ENCODE results near the gene ALS2. TPM values are rescaled to one million over a fixed set of nuclear protein-coding genes. Genes with fewer than 3 reads are reported as not detected.
A peak's percentile ranks its signal among the peaks of the same experiment; 100 is the strongest.
"Not testable (repeated sequence)": the region's sequence is repeated elsewhere in the genome, so short reads cannot be mapped to it uniquely, and the experiment has no call there.

Gene ALS2
- total and polyA plus RNA-seq, 3 experiments from 2014 or later: 4.1 to 18.0 (median 16.9) TPM

GRCh38 chr2:201678401-201678800 lies 102.3 kb downstream of the ALS2 start:
- Mint-ChIP-seq H3K9me3 (no peaks in the 10 kb centered on the region), H3K36me3 (no peaks in the 10 kb centered on the region), H3K4me3 (no peak overlapping the region), H3K27me3 (peaks cover 9 to 16% of the 10 kb centered on the region in 2 donors), H3K27ac (no peak overlapping the region), H3K4me1 (no peaks in the 10 kb centered on the region)
- Histone ChIP-seq H3K9me3 (ENCODE audit: low read length) (no peaks in the 10 kb centered on the region), H3K36me3 (ENCODE audit: insufficient read depth, low read length) (no peaks in the 10 kb centered on the region), H3K27me3 (ENCODE audit: insufficient read depth, low read length, poor library complexity, severe bottlenecking) (no peaks in the 10 kb centered on the region), H3K4me1 (ENCODE audit: insufficient read depth, low read length) (no peaks in the 10 kb centered on the region), H3K27ac (ENCODE audit: low read depth, low read length) (no peak overlapping the region), H3K4me3 (ENCODE audit: low read length) (no peak overlapping the region)
- DNase-seq: no peak
- CTCF ChIA-PET: no interaction called here
- POLR2A ChIA-PET: no interaction called here

GRCh38 chr2:201675454-201675853 lies 105.3 kb downstream of the ALS2 start:
- H3K4me1 Mint-ChIP-seq: peaks cover 8 to 13% (median 8%) of the 10 kb centered on the region in 3 donors

GRCh38 chr2:201674794-201675193 lies 105.9 kb downstream of the ALS2 start:
- Mint-ChIP-seq H3K4me3 (no peak overlapping the region), H3K27me3 (peaks cover 0 to 3% of the 10 kb centered on the region in 2 donors), H3K36me3 (no peaks in the 10 kb centered on the region), H3K4me1 (peaks cover 8 to 13% (median 8%) of the 10 kb centered on the region in 3 donors), H3K9me3 (peaks cover 0 to 3% (median 0%) of the 10 kb centered on the region in 5 donors), H3K27ac (no peak overlapping the region)
- no peak overlapping the region for H3K4me3 ChIP-seq (ENCODE audit: low read length)
- no peaks in the 10 kb centered on the region for H3K4me1 ChIP-seq (ENCODE audit: insufficient read depth, low read length)
- no peaks in the 10 kb centered on the region for H3K9me3 ChIP-seq (ENCODE audit: low read length)
- H3K36me3 ChIP-seq (ENCODE audit: insufficient read depth, low read length): no peaks in the 10 kb centered on the region
- ChIA-PET CTCF (no interaction called here), POLR2A (no interaction called here)
- no peaks in the 10 kb centered on the region for H3K27me3 ChIP-seq (ENCODE audit: insufficient read depth, low read length, poor library complexity, severe bottlenecking)
- H3K27ac ChIP-seq (ENCODE audit: low read depth, low read length): no peak overlapping the region
- DNase-seq: no peak

More at GRCh38 chr2:201675454-201675853, 105.3 kb downstream of the ALS2 start:
- peaks cover 0 to 3% (median 0%) of the 10 kb centered on the region in 5 donors for H3K9me3 Mint-ChIP-seq
- no peak overlapping the region for H3K4me3 Mint-ChIP-seq
- H3K27me3 ChIP-seq (ENCODE audit: insufficient read depth, low read length, poor library complexity, severe bottlenecking): no peaks in the 10 kb centered on the region
- no peak overlapping the region for H3K27ac Mint-ChIP-seq
- no peaks in the 10 kb centered on the region for H3K36me3 ChIP-seq (ENCODE audit: insufficient read depth, low read length)
- no peaks in the 10 kb centered on the region for H3K36me3 Mint-ChIP-seq
- H3K9me3 ChIP-seq (ENCODE audit: low read length): no peaks in the 10 kb centered on the region
- no peak overlapping the region for H3K27ac ChIP-seq (ENCODE audit: low read depth, low read length)
- ChIA-PET POLR2A (no interaction called here), CTCF (no interaction called here)
- H3K4me3 ChIP-seq (ENCODE audit: low read length): no peak overlapping the region
- no peaks in the 10 kb centered on the region for H3K4me1 ChIP-seq (ENCODE audit: insufficient read depth, low read length)
- peaks cover 0 to 3% of the 10 kb centered on the region in 2 donors for H3K27me3 Mint-ChIP-seq
- no peak for DNase-seq

DNA sequence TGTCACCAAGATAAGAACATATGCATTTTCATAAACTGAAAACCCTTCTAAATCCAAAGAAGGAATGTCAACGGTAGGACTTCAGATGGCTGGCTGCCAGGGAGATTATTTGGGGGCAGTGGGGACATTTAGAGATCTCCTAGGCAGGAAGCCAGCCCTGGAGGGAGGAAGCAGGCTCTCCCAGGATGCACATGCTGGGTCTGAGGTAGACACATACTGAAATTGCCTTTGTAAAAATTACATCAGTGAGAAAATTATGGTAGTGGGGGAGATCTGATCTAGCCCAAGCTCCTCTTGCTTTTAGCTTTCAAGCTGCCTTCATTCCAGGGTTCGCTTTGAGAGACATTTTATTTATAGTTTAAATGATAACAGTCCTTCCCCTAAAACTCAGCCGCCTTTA lies 106.4 kb downstream of the ALS2 start:
- no peaks in the 10 kb centered on the region for H3K9me3 ChIP-seq (ENCODE audit: low read length)
- DNase-seq: no peak
- H3K27me3 ChIP-seq (ENCODE audit: insufficient read depth, low read length, poor library complexity, severe bottlenecking): no peaks in the 10 kb centered on the region
- H3K27ac Mint-ChIP-seq: peak overlapping the region in 1 of 8 donors; percentile 64
- H3K36me3 ChIP-seq (ENCODE audit: insufficient read depth, low read length): no peaks in the 10 kb centered on the region
- H3K9me3 Mint-ChIP-seq: peaks cover 0 to 3% (median 0%) of the 10 kb centered on the region in 5 donors
- ChIA-PET CTCF (no interaction called here), POLR2A (no interaction called here)
- H3K4me3 Mint-ChIP-seq: no peak overlapping the region
- peaks cover 0 to 3% of the 10 kb centered on the region in 2 donors for H3K27me3 Mint-ChIP-seq
- H3K4me3 ChIP-seq (ENCODE audit: low read length): no peak overlapping the region
- no peaks in the 10 kb centered on the region for H3K4me1 ChIP-seq (ENCODE audit: insufficient read depth, low read length)
- no peak overlapping the region for H3K27ac ChIP-seq (ENCODE audit: low read depth, low read length)
- H3K36me3 Mint-ChIP-seq: no peaks in the 10 kb centered on the region
- H3K4me1 Mint-ChIP-seq: peaks cover 8 to 13% (median 8%) of the 10 kb centered on the region in 3 donors

- peaks cover 8 to 13% (median 8%) of the 10 kb centered on the region in 3 donors for H3K4me1 Mint-ChIP-seq
- H3K27ac ChIP-seq (ENCODE audit: low read depth, low read length): no peak overlapping the region
- H3K9me3 Mint-ChIP-seq: peaks cover 0 to 3% (median 0%) of the 10 kb centered on the region in 5 donors
- H3K27me3 ChIP-seq (ENCODE audit: insufficient read depth, low read length, poor library complexity, severe bottlenecking): no peaks in the 10 kb centered on the region
- no peaks in the 10 kb centered on the region for H3K4me1 ChIP-seq (ENCODE audit: insufficient read depth, low read length)
- POLR2A ChIA-PET: no interaction called here
- DNase-seq: no peak
- H3K36me3 Mint-ChIP-seq: no peaks in the 10 kb centered on the region
- no peak overlapping the region for H3K4me3 ChIP-seq (ENCODE audit: low read length)
- no peaks in the 10 kb centered on the region for H3K9me3 ChIP-seq (ENCODE audit: low read length)
- H3K27me3 Mint-ChIP-seq: peaks cover 0 to 3% of the 10 kb centered on the region in 2 donors
- CTCF ChIA-PET: no interaction called here
- H3K36me3 ChIP-seq (ENCODE audit: insufficient read depth, low read length): no peaks in the 10 kb centered on the region
- peak overlapping the region in 1 of 7 donors; percentile 76 for H3K4me3 Mint-ChIP-seq
- peak overlapping the region in 1 of 8 donors; percentile 91 for H3K27ac Mint-ChIP-seq
Measured at GRCh38 chr2:201673546-201673945, 107.2 kb downstream of the ALS2 start.

DNA sequence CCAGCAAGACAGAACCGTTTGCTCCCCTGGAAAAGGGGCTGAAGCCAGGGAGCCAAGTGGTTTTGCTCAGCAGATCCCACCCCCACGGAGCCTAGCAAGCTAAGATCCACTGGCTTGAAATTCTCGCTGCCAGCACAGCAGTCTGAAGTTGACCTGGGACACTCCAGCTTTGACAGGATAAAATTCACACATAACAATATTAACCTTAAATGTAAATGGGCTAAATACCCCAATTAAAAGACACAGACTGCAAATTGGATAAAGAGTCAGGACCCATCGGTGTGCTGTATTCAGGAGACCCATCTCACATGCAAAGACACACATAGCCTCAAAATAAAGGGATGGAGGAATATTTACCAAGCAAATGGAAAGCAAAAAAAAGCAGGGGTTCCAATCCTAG lies 109.5 kb downstream of the ALS2 start:
- CTCF ChIA-PET; H3K4me3 ChIP-seq (ENCODE audit: low read length); H3K4me3 Mint-ChIP-seq; DNase-seq; H3K27me3 ChIP-seq (ENCODE audit: insufficient read depth, low read length, poor library complexity, severe bottlenecking); H3K27me3 Mint-ChIP-seq; H3K9me3 ChIP-seq (ENCODE audit: low read length); H3K36me3 ChIP-seq (ENCODE audit: insufficient read depth, low read length); POLR2A ChIA-PET; H3K36me3 Mint-ChIP-seq; H3K4me1 ChIP-seq (ENCODE audit: insufficient read depth, low read length); H3K9me3 Mint-ChIP-seq; H3K27ac ChIP-seq (ENCODE audit: low read depth, low read length): not testable (repeated sequence)
- Mint-ChIP-seq H3K4me1 (peaks cover 8 to 13% (median 8%) of the 10 kb centered on the region in 3 donors), H3K27ac (peak overlapping the region in 1 of 8 donors; percentile 91)

- H3K4me3 ChIP-seq (ENCODE audit: low read length): no peak overlapping the region
- no peaks in the 10 kb centered on the region for H3K4me1 ChIP-seq (ENCODE audit: insufficient read depth, low read length)
- no peaks in the 10 kb centered on the region for H3K9me3 ChIP-seq (ENCODE audit: low read length)
- Mint-ChIP-seq H3K27me3 (peaks cover 0 to 1% of the 10 kb centered on the region in 2 donors), H3K9me3 (peaks cover 0 to 3% (median 0%) of the 10 kb centered on the region in 5 donors), H3K36me3 (no peaks in the 10 kb centered on the region), H3K4me3 (no peak overlapping the region), H3K27ac (no peak overlapping the region), H3K4me1 (peaks cover 8 to 13% (median 8%) of the 10 kb centered on the region in 3 donors)
- H3K27me3 ChIP-seq (ENCODE audit: insufficient read depth, low read length, poor library complexity, severe bottlenecking): no peaks in the 10 kb centered on the region
- DNase-seq: no peak
- H3K27ac ChIP-seq (ENCODE audit: low read depth, low read length): no peak overlapping the region
- ChIA-PET POLR2A (no interaction called here), CTCF (no interaction called here)
- H3K36me3 ChIP-seq (ENCODE audit: insufficient read depth, low read length): no peaks in the 10 kb centered on the region
Measured at GRCh38 chr2:201669865-201670264, 110.9 kb downstream of the ALS2 start.

DNA sequence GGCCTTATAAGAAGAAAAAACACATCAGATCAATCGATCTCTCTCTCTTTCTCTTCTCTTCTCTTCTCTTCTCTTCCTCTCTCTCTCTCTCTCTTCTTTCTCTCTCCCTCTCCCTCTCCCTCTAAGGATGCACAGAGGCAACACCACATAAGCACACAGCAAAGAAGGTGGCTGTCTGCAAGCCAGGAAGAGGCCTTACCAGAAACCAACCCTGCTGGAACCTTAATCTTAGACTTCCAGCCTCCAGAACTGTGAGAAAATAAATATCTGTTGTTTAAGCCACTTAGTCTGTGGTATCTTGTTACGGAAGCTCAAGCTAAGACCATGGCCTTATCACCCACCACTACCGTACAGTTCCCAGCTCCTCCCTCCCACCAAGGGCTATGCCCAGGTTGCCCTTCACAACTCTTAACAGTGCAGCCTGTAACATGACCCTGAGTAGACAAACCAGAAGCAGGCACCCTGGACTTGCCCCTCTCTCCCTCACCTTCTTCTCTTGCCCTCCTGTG lies 112.3 kb downstream of the ALS2 start:
- H3K27ac ChIP-seq (ENCODE audit: low read depth, low read length): no peak overlapping the region
- no peaks in the 10 kb centered on the region for H3K36me3 ChIP-seq (ENCODE audit: insufficient read depth, low read length)
- ChIA-PET POLR2A (no interaction called here), CTCF (no interaction called here)
- no peaks in the 10 kb centered on the region for H3K27me3 ChIP-seq (ENCODE audit: insufficient read depth, low read length, poor library complexity, severe bottlenecking)
- no peaks in the 10 kb centered on the region for H3K36me3 Mint-ChIP-seq
- no peaks in the 10 kb centered on the region for H3K4me1 ChIP-seq (ENCODE audit: insufficient read depth, low read length)
- H3K4me3 Mint-ChIP-seq: no peak overlapping the region
- H3K9me3 Mint-ChIP-seq: peaks cover 0 to 3% (median 0%) of the 10 kb centered on the region in 5 donors
- H3K27ac Mint-ChIP-seq: peak overlapping the region in 1 of 8 donors; percentile 91
- H3K4me3 ChIP-seq (ENCODE audit: low read length): no peak overlapping the region
- DNase-seq: no peak
- no peaks in the 10 kb centered on the region for H3K9me3 ChIP-seq (ENCODE audit: low read length)
- peaks cover 8 to 13% (median 8%) of the 10 kb centered on the region in 3 donors for H3K4me1 Mint-ChIP-seq
- peaks cover 0 to 3% of the 10 kb centered on the region in 2 donors for H3K27me3 Mint-ChIP-seq

Data from CD8-positive, alpha-beta memory T cell (primary cell).